Progenitor cell of endocrine pancreas (in vitro differentiated cells): Measurements from ENCODE around the gene CTXND2. TPM values are rescaled to one million over a fixed set of nuclear protein-coding genes. Genes with fewer than 3 reads are reported as not detected.
A peak's percentile ranks its signal among the peaks of the same experiment; 100 is the strongest.
"Not testable (repeated sequence)": the region's sequence is repeated elsewhere in the genome, so short reads cannot be mapped to it uniquely, and the experiment has no call there.

Source experiments
- DNase-seq: peaks from one replicate; pipeline ENCODE4 v3.0.0; 2021; ENCODE audit warnings: low spot score; ENCODE audit not compliant: unreplicated experiment
- H3K27ac Mint-ChIP-seq: 2 replicates; pipeline ENCODE4 v1.8.0; 2021; ENCODE audit warnings: mild to moderate bottlenecking, moderate library complexity, mixed read lengths
- H3K27me3 Mint-ChIP-seq: 2 replicates; pipeline ENCODE4 v1.8.0; 2021; ENCODE audit warnings: mixed read lengths
- H3K36me3 Mint-ChIP-seq: 2 replicates; pipeline ENCODE4 v1.8.0; 2022; ENCODE audit warnings: mixed read lengths; ENCODE audit not compliant: insufficient read depth
- H3K4me1 Mint-ChIP-seq: 2 replicates; pipeline ENCODE4 v1.8.0; 2021; ENCODE audit warnings: low read depth, mixed read lengths
- H3K4me3 Mint-ChIP-seq: 2 replicates; pipeline ENCODE4 v1.8.0; 2021; ENCODE audit warnings: low read depth, mild to moderate bottlenecking, moderate library complexity, mixed read lengths
- H3K9me3 Mint-ChIP-seq: 2 replicates; pipeline ENCODE4 v1.8.0; 2021; ENCODE audit warnings: low read depth, mixed read lengths
- total RNA-seq: library from RNA; stranded (reverse); gene quantifications from 2 replicates; pipeline ENCODE4 v1.2.1, GENCODE V29; 2021
- TF ChIP-seq, protein P1 (sequence below): fragments of 200-600 bp; sonication (generic); IDR thresholded peaks from one replicate; pipeline ENCODE4 v1.5.0; 2021; ENCODE audit warnings: antibody characterized with exemption, mild to moderate bottlenecking; ENCODE audit not compliant: unreplicated experiment

The CTXND2 gene
- total RNA-seq, 1 donor from 2014 or later: not detected

DNA sequence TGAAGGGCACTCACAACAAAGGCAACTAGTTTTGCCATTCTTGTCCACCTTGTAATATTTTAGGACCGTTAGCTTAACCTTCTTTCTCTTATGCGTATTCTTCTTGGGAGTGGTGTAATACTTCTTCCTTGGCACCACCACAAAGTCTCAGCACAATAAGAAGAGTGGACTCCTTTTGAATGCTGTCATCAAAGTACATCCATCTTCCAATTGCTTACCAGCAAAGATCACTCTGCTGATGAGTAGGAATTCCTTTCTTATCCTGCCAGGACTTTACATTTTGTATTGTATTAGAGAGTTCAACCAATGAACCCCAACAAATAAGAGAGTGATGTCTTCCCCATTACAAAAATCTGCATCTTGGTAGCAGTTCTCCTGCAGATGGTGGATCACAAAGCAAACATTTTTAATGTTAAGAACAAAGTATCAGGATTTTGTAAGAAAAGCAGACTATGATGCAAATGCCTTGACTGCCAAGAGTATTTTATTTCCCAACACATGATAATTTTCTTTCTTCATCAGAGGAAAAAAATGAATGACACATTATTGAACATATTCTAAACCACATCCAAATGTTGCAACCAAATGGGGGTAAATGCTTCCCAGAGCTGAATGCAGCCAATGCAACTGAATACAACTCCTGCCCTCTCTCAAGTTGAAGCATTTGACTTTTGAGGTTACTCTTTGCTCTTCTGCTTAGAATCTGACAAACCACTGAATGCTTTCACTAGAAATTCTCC lies 5.4 kb upstream of the CTXND2 start:
- no peak for DNase-seq
- Mint-ChIP-seq H3K27ac (no peak overlapping the region), H3K4me1 (no peaks in the 10 kb centered on the region), H3K27me3 (no peaks in the 10 kb centered on the region), H3K36me3 (no peaks in the 10 kb centered on the region), H3K9me3 (no peaks in the 10 kb centered on the region), H3K4me3 (no peak overlapping the region)
- TF ChIP-seq, protein P1, sequence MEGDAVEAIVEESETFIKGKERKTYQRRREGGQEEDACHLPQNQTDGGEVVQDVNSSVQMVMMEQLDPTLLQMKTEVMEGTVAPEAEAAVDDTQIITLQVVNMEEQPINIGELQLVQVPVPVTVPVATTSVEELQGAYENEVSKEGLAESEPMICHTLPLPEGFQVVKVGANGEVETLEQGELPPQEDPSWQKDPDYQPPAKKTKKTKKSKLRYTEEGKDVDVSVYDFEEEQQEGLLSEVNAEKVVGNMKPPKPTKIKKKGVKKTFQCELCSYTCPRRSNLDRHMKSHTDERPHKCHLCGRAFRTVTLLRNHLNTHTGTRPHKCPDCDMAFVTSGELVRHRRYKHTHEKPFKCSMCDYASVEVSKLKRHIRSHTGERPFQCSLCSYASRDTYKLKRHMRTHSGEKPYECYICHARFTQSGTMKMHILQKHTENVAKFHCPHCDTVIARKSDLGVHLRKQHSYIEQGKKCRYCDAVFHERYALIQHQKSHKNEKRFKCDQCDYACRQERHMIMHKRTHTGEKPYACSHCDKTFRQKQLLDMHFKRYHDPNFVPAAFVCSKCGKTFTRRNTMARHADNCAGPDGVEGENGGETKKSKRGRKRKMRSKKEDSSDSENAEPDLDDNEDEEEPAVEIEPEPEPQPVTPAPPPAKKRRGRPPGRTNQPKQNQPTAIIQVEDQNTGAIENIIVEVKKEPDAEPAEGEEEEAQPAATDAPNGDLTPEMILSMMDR: no peak

DNA sequence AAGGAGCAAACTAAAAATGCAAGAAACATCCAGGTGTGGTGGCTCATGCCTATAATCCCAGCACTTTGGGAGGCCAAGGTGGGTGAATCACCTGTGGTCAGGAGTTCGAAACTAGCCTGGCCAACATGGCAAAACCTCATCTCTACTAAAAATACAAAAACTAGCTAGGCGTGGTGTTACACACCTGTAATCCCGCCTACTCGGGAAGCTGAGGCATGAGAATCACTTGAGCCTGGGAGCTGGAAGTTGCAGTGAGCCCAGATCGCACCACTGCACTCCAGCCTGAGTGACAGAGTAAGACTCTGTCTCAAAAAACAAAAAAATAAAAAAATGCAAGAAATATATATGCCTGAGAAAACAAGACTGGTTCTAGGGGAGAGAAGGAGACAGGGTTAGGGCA lies 3.8 kb upstream of the CTXND2 start:
- H3K9me3 Mint-ChIP-seq, H3K4me1 Mint-ChIP-seq, H3K27me3 Mint-ChIP-seq, DNase-seq, H3K36me3 Mint-ChIP-seq, H3K4me3 Mint-ChIP-seq, H3K27ac Mint-ChIP-seq: not testable (repeated sequence)

DNA sequence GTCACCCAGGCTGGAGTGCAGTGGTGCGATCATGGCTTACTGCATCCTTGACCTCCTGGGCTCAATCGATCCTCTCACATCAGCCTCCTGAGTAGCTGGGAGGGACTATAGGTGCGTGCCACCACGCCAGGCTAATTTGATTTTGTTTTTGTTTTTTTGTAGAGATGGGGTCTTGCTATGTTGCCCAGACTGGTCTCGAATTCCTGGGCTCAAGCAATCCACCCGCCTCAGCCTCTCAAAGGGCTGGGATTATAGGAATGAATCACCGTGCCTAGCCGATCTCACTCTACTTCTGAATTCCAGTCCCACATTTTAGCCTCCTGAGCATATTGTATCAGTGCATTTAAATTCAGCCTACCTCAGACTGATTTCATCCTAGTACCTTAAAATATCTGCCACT lies 1.8 kb downstream of the CTXND2 start:
- Mint-ChIP-seq H3K27me3 (peaks cover 12% of the 10 kb centered on the region), H3K36me3 (no peaks in the 10 kb centered on the region), H3K4me3 (no peak overlapping the region), H3K9me3 (no peaks in the 10 kb centered on the region), H3K4me1 (peaks cover 3% of the 10 kb centered on the region), H3K27ac (peak overlapping the region; percentile 56)
- TF ChIP-seq, protein P1: no peak
- DNase-seq: no peak

DNA sequence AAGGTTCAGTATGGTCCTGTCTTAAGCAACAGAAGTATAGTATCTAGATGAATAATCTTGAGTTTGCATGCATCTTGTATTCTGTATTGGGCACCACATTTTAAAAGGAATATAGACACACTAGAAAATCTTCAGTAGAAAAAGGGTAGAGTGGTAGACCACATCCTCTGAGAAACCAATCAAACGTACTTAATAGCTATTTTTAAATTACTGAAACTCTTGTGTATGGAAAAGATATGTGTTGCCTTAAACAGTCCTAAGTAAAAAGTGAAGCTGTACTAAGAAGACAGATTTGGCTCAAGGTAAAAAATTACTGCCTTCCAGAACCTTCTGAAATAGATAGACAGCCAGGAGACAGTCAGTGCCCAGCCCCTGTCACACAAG lies 3.1 kb downstream of the CTXND2 start:
- no peak overlapping the region for H3K27ac Mint-ChIP-seq
- TF ChIP-seq, protein P1: no peak
- no peak overlapping the region for H3K4me3 Mint-ChIP-seq
- H3K4me1 Mint-ChIP-seq: peaks cover 3% of the 10 kb centered on the region
- no peaks in the 10 kb centered on the region for H3K9me3 Mint-ChIP-seq
- no peaks in the 10 kb centered on the region for H3K36me3 Mint-ChIP-seq
- peaks cover 12% of the 10 kb centered on the region for H3K27me3 Mint-ChIP-seq
- no peak for DNase-seq

DNA sequence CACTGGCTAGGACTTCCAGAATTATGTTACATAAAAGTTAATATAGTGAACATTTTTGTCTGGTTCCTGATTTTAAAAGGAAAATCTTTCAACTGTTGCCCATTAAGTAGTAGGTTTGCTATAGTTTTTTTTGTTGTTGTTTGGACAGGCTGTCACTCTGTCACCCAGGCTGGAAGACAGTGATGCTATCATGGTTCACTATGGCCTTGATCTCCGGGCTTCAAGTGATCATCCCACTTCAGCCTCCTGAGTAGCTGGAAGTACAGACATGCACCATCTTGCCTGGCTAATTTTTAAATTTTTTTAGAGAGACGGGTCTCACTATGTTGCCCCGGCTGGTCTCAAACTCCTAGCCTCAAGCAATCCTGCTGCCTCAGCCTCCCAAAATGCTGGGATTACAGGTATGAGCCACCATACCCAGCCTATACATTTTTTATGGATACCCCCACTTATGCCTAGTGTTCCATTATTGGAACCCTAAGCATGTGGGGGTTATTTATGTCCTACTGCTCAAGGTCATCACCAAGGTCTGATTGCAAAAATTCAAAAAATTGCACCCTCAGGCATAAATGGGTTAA lies 6.5 kb downstream of the CTXND2 start:
- TF ChIP-seq, protein P1: no peak
- H3K4me3 Mint-ChIP-seq: no peak overlapping the region
- H3K36me3 Mint-ChIP-seq: no peaks in the 10 kb centered on the region

DNA sequence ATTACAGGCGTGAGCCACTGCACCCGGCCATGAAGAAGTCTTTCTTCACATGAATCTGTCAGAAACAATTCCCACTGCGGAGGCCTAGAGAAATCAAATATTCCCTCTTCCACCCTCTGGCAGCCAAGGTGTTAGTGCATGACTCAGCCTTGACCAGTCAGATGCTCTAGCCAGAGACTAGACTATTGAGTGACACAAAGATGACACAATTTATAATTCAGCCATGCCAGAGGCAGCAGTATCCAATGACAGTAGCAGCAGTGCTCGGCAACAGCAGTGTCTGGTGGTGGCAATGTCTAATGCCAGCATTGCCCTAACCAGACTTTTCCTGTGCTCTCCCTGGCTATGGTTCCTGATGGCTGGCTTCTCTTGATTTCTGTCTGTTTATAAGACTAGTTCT lies 8.7 kb downstream of the CTXND2 start:
- H3K27ac Mint-ChIP-seq: no peak overlapping the region
- H3K4me3 Mint-ChIP-seq: no peak overlapping the region
- H3K4me1 Mint-ChIP-seq: peaks cover 3% of the 10 kb centered on the region
- DNase-seq: no peak
- TF ChIP-seq, protein P1: no peak
- H3K27me3 Mint-ChIP-seq: peaks cover 3% of the 10 kb centered on the region
- no peaks in the 10 kb centered on the region for H3K36me3 Mint-ChIP-seq
- H3K9me3 Mint-ChIP-seq: peaks cover 4% of the 10 kb centered on the region

More for the DNA sequence above, 6.5 kb downstream of the CTXND2 start:
- no peak overlapping the region for H3K27ac Mint-ChIP-seq
- H3K4me1 Mint-ChIP-seq: peaks cover 3% of the 10 kb centered on the region
- peaks cover 7% of the 10 kb centered on the region for H3K27me3 Mint-ChIP-seq
- no peaks in the 10 kb centered on the region for H3K9me3 Mint-ChIP-seq
- DNase-seq: no peak

DNA sequence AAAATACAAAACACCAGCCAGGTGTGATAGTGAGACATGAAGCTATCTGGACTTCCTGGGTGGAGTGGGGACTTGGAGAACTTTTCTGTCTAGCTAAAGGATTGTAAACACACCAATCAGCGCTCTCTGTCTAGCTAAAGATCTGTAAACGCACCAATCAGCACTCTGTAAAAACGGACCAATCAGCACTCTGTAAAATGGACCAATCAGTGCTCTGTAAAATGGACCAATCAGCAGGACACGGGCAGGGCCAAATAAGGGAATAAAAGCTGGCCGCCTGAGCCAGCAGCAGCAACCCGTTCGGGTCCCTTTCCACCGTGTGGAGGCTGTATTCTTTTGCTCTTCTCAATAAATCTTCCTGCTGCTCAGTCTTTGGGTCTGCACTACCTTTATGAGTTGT lies 12.9 kb downstream of the CTXND2 start:
- H3K9me3 Mint-ChIP-seq, H3K27ac Mint-ChIP-seq, H3K4me1 Mint-ChIP-seq, H3K27me3 Mint-ChIP-seq, H3K36me3 Mint-ChIP-seq, DNase-seq, H3K4me3 Mint-ChIP-seq: not testable (repeated sequence)
